HG03108 (cell line): ENCODE results near the gene CLIC6.
"Not testable (repeated sequence)": the region's sequence is repeated elsewhere in the genome, so short reads cannot be mapped to it uniquely, and the experiment has no call there.

Experiments used
- ATAC-seq: cut with Tn5 transposase; IDR thresholded peaks from one replicate; pipeline ENCODE4 v1.9.1; 2021; ENCODE audit warnings: moderate library complexity; ENCODE audit not compliant: unreplicated experiment

The CLIC6 gene

GRCh38 chr21:34651642-34652041, 17.2 kb upstream of the CLIC6 start:
- ATAC-seq = no peak

GRCh38 chr21:34653522-34653921, 15.3 kb upstream of the CLIC6 start:
- no peak for ATAC-seq

GRCh38 chr21:34661848-34662247, 6.9 kb upstream of the CLIC6 start:
- ATAC-seq = no peak

GRCh38 chr21:34667761-34668160, 1.0 kb upstream of the CLIC6 start:
- no peak for ATAC-seq

- ATAC-seq = peak; percentile 53
Measured at GRCh38 chr21:34669149-34669879, 520 bp downstream of the CLIC6 start.

GRCh38 chr21:34669880-34670219, 1.1 kb downstream of the CLIC6 start:
- ATAC-seq = not testable (repeated sequence)

- no peak for ATAC-seq
Measured at GRCh38 chr21:34670220-34670961, 1.6 kb downstream of the CLIC6 start.

- ATAC-seq = no peak
Measured at GRCh38 chr21:34670962-34671348, 2.2 kb downstream of the CLIC6 start.

- no peak for ATAC-seq
Measured at GRCh38 chr21:34671462-34671861, 2.7 kb downstream of the CLIC6 start.

- no peak for ATAC-seq
Measured at GRCh38 chr21:34671891-34672290, 3.1 kb downstream of the CLIC6 start.

- no peak for ATAC-seq
Measured at GRCh38 chr21:34673006-34673405, 4.2 kb downstream of the CLIC6 start.

- ATAC-seq = no peak
Measured at GRCh38 chr21:34674468-34674867, 5.7 kb downstream of the CLIC6 start.

GRCh38 chr21:34675871-34676270, 7.1 kb downstream of the CLIC6 start:
- ATAC-seq = no peak

- no peak for ATAC-seq
Measured at GRCh38 chr21:34679051-34679450, 10.3 kb downstream of the CLIC6 start.

- no peak for ATAC-seq
Measured at GRCh38 chr21:34684174-34684876, 15.5 kb downstream of the CLIC6 start.

- ATAC-seq = no peak
Measured at GRCh38 chr21:34687065-34687464, 18.3 kb downstream of the CLIC6 start.

GRCh38 chr21:34687745-34688144, 19.0 kb downstream of the CLIC6 start:
- ATAC-seq = no peak

- ATAC-seq = no peak
Measured at GRCh38 chr21:34688145-34688544, 19.4 kb downstream of the CLIC6 start.

- no peak for ATAC-seq
Measured at GRCh38 chr21:34688715-34689114, 19.9 kb downstream of the CLIC6 start.

- no peak for ATAC-seq
Measured at GRCh38 chr21:34690041-34690792, 21.4 kb downstream of the CLIC6 start.

- no peak for ATAC-seq
Measured at GRCh38 chr21:34690793-34691175, 22.0 kb downstream of the CLIC6 start.
